KMS-11 (cell line): Measurements from ENCODE around the gene SLCO3A1.

Source experiments
- H2AFZ ChIP-seq: fragments of 200-600 bp; sonication (generic); 2 replicates; pipeline ENCODE4 v1.6.1; 2016; ENCODE audit warnings: antibody characterized with exemption, mixed run types, low read depth
- H3K27ac ChIP-seq: fragments of 200-600 bp; sonication (generic); 2 replicates; pipeline ENCODE4 v1.6.1; 2016; ENCODE audit warnings: mild to moderate bottlenecking, mixed run types
- H3K27me3 ChIP-seq: fragments of 200-600 bp; sonication (generic); 2 replicates; pipeline ENCODE4 v1.6.1; 2017; ENCODE audit warnings: mild to moderate bottlenecking, low read depth, mixed run types, moderate library complexity; ENCODE audit not compliant: insufficient read depth
- H3K36me3 ChIP-seq: fragments of 200-600 bp; sonication (generic); 2 replicates; pipeline ENCODE4 v1.6.1; 2017; ENCODE audit warnings: mild to moderate bottlenecking, mixed run types; ENCODE audit not compliant: insufficient read depth
- H3K4me1 ChIP-seq: fragments of 200-600 bp; sonication (generic); 2 replicates; pipeline ENCODE4 v1.6.1; 2016; ENCODE audit warnings: mild to moderate bottlenecking, low read depth, mixed run types; ENCODE audit not compliant: poor library complexity, severe bottlenecking
- H3K4me2 ChIP-seq: fragments of 200-600 bp; sonication (generic); 2 replicates; pipeline ENCODE4 v1.7.0; 2016; ENCODE audit warnings: mild to moderate bottlenecking, mixed run types
- H3K4me3 ChIP-seq: fragments of 200-600 bp; sonication (generic); IDR thresholded peaks from 2 replicates; pipeline ENCODE4 v1.6.1; 2017; ENCODE audit warnings: low read depth, low read length, mixed read lengths; ENCODE audit not compliant: insufficient read depth
- H3K79me2 ChIP-seq: fragments of 200-600 bp; sonication (generic); 2 replicates; pipeline ENCODE4 v1.6.1; 2016; ENCODE audit warnings: low read depth, mixed run types; ENCODE audit not compliant: insufficient read depth
- H3K9ac ChIP-seq: fragments of 200-600 bp; sonication (generic); 2 replicates; pipeline ENCODE4 v1.6.1; 2016; ENCODE audit warnings: mild to moderate bottlenecking, mixed run types
- H4K20me1 ChIP-seq: fragments of 200-600 bp; sonication (generic); 2 replicates; pipeline ENCODE4 v1.6.1; 2016; ENCODE audit warnings: mild to moderate bottlenecking, mixed run types; ENCODE audit not compliant: insufficient read depth
- TF ChIP-seq, protein P1 (sequence below): fragments of 200-600 bp; sonication (generic); conservative IDR thresholded peaks from 2 replicates; pipeline ENCODE4 v1.6.1; 2017; ENCODE audit warnings: low read depth, mild to moderate bottlenecking, antibody characterized with exemption, low read length, moderate library complexity, mixed read lengths

SLCO3A1 gene

DNA sequence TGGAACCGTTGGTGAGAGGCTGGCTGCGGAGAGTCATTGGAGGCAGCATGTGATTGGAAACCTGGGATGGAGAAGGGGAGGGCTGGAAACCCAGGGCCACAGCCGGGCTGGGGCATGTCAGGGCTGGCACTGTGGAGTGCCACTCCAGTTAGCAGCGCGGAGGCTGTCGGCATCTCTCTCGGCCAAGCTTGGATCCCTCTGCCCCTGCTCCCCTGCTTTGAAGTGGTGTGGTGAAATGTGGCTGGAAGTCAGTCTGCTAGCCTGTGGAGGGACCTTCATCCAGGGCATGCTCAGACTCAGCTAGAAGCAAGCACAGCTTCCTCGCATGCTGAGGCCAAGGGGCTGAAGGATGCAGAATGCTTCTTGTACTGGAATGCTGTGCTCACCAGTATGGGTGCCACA lies 13.5 kb downstream of the SLCO3A1 start:
- Histone ChIP-seq H3K27me3 (no peaks in the 10 kb centered on the region), H3K4me2 (no peak overlapping the region), H3K4me3 (no peak overlapping the region), H3K27ac (no peak overlapping the region), H3K36me3 (no peaks in the 10 kb centered on the region), H3K4me1 (no peaks in the 10 kb centered on the region), H4K20me1 (no peaks in the 10 kb centered on the region), H2AFZ (no peak overlapping the region), H3K79me2 (no peaks in the 10 kb centered on the region), H3K9ac (no peak overlapping the region)
- TF ChIP-seq, protein P1, sequence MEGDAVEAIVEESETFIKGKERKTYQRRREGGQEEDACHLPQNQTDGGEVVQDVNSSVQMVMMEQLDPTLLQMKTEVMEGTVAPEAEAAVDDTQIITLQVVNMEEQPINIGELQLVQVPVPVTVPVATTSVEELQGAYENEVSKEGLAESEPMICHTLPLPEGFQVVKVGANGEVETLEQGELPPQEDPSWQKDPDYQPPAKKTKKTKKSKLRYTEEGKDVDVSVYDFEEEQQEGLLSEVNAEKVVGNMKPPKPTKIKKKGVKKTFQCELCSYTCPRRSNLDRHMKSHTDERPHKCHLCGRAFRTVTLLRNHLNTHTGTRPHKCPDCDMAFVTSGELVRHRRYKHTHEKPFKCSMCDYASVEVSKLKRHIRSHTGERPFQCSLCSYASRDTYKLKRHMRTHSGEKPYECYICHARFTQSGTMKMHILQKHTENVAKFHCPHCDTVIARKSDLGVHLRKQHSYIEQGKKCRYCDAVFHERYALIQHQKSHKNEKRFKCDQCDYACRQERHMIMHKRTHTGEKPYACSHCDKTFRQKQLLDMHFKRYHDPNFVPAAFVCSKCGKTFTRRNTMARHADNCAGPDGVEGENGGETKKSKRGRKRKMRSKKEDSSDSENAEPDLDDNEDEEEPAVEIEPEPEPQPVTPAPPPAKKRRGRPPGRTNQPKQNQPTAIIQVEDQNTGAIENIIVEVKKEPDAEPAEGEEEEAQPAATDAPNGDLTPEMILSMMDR: no peak

DNA sequence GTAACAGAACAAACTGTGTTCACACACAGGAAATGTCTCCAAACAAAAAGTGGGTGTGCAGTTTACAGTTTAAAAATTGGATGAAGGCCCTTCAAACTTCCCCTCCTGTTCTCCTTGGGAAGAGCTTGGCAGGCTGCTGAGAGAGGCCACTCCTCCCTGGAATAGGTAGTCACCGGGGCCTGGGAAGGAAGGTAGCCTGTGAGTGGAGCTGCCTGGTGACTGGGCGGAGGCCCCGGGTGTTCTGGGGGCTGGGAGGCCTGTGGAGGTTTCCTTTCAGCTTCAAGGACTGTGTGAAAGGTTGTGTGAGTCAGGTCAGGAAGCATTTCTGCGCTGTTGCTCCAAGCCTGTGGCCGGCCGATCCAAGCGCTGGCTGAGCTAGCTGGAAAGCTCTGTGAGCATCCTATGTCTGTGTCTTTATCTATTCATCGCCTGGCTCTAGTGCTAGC lies 14.1 kb downstream of the SLCO3A1 start:
- Histone ChIP-seq H2AFZ (no peak overlapping the region), H3K4me3 (no peak overlapping the region), H3K36me3 (no peaks in the 10 kb centered on the region), H4K20me1 (no peaks in the 10 kb centered on the region), H3K79me2 (no peaks in the 10 kb centered on the region), H3K4me2 (no peak overlapping the region), H3K4me1 (no peaks in the 10 kb centered on the region), H3K9ac (no peak overlapping the region), H3K27me3 (no peaks in the 10 kb centered on the region), H3K27ac (no peak overlapping the region)
- TF ChIP-seq, protein P1: no peak

DNA sequence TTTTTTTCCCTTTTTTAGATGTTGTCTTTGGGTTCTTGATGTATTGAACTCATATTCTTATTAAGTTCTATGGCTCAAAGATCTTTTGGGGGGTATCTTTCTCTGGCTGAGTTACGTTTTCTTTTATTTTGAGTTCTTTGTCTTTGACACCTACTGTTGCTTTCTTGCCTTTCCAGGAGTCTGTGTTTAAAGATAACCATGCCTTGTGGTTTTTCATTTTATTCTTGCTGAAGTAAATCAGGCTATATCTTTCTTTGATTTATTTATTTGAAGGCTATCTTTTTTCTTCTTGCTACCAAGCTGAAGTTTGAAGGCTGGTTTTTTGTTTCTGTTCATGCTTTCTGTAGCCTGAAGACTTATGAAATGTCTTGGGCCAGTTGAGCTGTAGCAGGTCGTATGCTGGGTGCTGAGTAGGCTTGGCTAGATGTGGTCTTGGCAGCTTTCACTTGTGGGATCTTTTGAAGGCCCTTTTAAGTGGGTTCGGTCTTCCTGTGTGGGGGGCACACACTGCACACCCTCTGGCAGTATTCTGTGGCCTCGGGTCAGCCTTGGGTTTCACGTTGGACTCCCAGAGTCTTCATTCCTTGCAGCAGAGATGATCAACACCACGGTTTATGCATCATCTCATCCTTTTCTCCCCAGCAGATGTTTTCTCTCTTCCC lies 17.5 kb downstream of the SLCO3A1 start:
- no peaks in the 10 kb centered on the region for H4K20me1 ChIP-seq
- no peaks in the 10 kb centered on the region for H3K27me3 ChIP-seq
- H3K79me2 ChIP-seq: no peaks in the 10 kb centered on the region
- no peaks in the 10 kb centered on the region for H3K4me1 ChIP-seq
- H2AFZ ChIP-seq: no peak overlapping the region
- TF ChIP-seq, protein P1: no peak
- H3K9ac ChIP-seq: no peak overlapping the region
- H3K4me2 ChIP-seq: no peak overlapping the region
- H3K36me3 ChIP-seq: no peaks in the 10 kb centered on the region
- H3K27ac ChIP-seq: no peak overlapping the region
- no peak overlapping the region for H3K4me3 ChIP-seq

DNA sequence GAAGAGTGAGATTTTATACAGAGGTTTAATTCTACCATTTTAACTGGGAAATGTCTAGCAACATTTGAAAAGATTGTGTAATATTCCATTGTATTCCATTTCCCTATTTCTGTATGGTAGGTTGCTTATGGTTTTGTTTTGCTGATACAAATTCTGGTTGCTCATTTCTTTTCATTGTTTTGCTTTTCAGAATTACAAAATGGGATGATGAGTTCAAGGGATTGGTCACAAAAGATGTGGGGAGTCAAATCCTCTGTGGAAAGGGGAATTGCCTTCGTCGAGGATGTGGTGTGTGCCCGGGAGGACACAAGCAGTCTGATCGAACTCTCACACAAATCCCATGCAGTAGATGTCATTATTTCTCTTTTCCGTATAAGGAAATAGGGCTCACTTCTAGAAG lies 18.3 kb downstream of the SLCO3A1 start:
- Histone ChIP-seq H3K9ac (no peak overlapping the region), H2AFZ (no peak overlapping the region), H3K27me3 (no peaks in the 10 kb centered on the region), H3K4me1 (no peaks in the 10 kb centered on the region), H3K36me3 (no peaks in the 10 kb centered on the region), H4K20me1 (no peaks in the 10 kb centered on the region), H3K4me2 (no peak overlapping the region), H3K4me3 (no peak overlapping the region), H3K27ac (no peak overlapping the region), H3K79me2 (no peaks in the 10 kb centered on the region)
- TF ChIP-seq, protein P1: no peak
